HG02852 (cell line): Measurements from ENCODE around the gene GFRA1.
"Not testable (repeated sequence)": the region's sequence is repeated elsewhere in the genome, so short reads cannot be mapped to it uniquely, and the experiment has no call there.

Experiments
- ATAC-seq: cut with Tn5 transposase; IDR thresholded peaks from one replicate; pipeline ENCODE4 v1.9.1; 2021; ENCODE audit warnings: mild to moderate bottlenecking, moderate library complexity; ENCODE audit not compliant: unreplicated experiment

Gene GFRA1

DNA sequence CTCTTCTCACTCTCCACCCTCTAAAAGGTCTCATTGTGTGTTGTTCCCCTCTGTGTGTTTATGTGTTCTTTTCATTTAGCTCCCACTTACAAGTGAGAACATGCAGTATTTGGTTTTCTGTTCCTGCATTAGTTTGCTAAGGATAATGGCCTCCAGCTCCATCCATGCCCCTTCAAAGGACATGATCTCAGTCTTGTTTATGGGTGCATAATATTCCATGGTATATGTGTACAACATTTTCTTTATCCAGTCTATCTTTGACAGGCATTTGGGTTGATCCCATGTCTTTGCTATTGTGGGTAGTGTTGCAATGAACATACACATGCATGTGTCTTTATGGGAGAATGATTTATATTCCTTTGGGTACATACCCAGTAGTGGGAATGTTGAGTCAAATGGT lies 107.1 kb downstream of the GFRA1 start:
- ATAC-seq = not testable (repeated sequence)

DNA sequence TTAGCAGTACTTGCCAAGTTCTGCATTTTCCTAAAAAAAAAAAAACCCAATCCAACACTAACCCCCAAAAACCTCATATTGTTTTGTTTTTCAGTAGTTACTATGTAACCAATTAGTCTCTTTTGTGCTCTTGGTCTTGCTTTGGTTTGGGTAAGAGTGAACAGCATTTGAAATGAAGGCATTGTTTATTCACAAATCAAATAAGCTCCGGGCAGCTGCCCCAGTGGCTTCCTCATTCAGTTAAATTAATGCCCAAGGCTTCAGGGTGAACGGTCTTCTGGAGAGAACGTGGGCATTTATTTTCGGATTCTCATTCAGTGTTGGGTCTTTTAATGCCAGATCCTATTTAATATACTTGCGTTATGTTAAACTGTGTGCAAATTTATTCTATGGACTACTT lies 108.7 kb downstream of the GFRA1 start:
- ATAC-seq = no peak

DNA sequence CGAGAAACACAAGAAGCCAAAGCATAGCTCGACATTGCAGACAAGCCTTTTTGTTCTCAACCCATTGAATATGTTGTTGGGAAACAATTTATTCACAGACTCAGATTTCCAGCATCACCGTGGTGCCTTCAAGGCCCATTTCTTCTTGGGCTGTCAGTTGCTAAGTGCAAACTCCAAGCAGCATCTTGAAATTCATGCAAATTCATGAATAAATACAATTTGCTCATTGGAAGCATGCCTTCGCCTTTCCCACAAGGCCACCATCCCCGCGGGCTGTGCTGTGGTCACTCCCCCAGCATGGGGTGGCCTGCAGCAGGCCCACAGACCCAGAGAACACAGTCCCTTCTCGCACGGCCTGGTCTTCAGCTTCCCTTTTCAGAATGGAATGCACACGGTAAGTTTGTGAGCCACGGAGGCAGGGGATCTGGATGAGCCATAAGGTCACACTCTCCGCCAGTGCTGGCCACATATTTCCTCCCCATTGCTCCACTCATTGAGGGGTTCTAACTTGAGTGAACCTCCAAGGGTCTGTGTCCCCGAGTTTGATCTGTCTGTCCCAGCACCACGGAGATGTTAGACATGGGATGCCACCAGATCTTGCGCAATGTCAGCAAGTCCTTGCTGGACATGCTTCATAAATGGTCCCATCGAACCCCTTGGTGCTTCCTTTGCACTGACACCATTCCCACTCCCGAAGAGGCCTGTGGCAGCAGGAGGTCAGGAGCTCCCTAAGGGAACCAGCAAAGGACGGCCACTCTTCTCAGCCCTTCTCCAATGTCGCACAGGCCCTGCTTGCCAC lies 109.5 kb downstream of the GFRA1 start:
- no peak for ATAC-seq

DNA sequence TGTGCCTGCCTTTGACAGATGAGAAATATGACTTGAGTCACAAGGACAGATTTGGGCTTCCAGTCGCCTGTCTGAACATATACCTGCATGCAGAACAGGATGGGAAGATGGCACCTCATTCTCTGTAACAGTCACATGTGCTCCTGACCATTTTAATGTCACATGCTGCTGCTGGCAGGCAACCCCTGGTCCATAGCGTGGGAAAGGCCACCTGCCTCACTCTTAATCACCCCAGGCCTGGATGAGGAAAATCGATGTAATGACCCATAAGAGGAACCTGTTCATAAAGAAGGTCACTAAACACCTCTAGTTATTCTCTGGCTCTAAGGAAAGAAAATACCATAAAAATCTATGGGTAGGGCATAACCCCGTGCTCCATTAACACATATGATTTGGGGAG lies 110.2 kb downstream of the GFRA1 start:
- ATAC-seq = no peak

DNA sequence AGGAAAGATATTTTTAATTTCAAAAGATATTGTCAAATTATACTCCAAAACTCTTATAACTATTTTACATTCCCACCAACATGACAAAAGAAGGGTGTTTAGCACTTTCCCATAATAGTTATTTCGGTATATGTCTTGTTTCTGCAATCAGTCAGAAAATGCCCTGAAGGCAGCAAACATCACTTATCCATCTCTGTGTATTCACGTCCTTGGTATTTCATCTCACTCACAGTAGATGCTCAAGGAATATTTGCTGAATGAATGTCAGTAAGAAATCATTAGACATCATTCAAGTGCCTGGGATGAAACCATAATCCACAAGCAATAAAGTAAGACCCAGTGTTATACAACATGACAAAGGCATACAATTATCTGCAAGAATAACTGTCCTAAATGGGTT lies 112.7 kb downstream of the GFRA1 start:
- no peak for ATAC-seq

DNA sequence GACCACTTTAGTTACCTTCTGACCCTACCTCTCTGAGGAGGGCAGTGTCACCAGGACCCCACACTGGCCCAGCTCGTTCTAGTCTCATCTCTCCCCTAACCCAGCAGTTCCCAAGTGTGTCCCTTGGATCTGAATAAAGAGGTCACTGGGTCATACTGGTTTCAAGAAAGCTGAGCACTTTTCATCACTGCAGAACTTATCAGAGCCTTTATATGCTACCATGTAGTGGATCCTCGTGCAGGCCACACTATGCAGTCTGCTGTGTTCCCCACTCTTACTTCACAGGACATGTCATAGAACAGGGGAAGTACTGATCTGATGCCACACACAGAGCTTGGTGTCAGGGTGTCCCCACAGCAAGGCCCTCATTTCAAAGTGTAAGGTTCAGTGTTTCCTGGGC lies 113.8 kb downstream of the GFRA1 start:
- no peak for ATAC-seq

DNA sequence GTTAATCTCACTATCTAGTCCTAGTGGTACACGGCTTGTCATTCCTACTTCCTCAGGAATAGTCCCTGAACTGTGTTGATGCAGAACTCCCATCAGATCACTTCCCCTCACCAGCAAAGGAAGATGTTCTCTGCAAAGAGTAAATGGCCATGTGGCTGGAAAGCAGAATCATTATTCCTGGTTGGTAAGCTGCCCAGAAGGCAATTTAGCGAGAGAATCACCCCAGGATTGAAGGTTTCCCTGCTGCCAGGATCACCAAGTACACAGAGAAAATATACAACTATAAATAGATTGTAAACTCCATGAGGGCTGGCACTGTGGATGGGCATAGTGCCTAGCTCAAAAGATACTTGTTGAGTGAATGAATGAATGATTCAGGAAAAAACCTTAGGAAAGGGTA lies 115.0 kb downstream of the GFRA1 start:
- no peak for ATAC-seq

DNA sequence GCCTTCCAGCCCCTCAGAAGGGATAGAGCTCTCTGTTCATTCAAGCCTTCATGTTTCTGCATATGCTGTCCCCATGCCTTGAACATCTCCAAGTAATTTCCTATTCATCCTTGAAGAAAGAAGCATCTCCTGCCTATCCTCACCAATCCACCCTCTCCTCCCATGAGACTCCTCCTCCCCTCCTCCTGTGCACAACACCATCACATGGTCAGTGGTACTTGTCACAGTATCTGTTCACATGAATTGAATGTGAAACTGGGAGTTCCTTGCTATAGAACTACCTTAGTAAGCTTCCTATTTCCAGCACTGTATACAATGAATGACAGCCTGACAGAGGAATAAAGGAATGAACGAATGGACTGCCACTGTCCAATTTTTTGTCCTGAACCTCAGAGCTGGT lies 115.5 kb downstream of the GFRA1 start:
- ATAC-seq = no peak

DNA sequence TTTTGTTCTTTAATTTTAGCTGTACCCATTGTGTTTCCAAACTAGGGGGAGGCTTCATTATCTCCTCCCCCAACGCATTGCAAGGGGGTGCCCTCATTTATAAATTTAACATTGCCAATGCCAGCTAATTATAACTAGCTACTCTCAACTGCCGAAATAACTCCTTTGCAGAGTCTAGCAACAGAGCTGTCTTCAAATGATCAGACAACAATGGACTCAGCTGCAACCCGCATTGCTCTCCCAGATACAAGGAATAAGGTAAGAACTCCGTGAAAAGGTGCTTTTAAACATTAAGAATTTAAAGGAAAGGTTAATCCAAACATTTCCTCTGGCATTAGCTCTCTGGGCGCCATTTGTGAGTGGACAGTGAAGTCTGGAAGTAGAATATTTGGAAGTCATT lies 116.2 kb downstream of the GFRA1 start:
- ATAC-seq = no peak

DNA sequence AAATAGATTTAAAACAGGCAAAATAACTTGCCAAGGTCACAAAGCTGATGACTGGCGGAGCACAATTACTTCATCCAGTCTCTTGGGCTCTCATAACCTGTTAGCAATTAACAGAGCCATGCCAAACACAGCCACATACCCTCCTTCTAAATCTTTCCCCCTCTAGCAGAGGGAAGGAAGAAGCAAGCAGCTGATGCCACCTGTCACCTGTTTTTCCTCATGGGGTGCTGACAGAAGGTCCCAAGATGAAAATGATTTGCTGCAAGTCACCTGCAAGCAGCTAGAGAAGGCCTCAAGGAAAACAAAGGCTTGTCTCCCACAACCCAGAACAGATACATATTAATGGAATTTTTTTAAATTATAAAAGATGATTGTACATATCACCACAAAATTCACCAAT lies 117.8 kb downstream of the GFRA1 start:
- no peak for ATAC-seq

DNA sequence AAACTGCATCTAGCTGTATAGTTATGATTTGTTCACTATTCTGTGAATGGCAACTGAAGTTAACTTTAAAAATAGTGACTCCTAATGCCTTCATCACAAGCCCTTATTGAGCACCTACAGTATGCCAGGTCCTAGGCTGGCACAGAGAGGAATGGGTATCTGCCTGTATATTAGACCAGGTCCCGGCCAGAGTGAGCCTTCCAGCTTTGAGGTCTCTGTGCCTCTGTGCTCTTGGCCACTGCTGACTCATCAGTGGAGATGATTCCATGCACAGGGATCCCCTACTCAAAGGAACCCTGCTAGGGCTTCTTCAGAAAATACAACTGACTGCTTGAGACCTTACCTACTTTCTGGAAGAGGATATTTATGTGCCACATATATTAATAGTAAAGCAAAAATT lies 118.4 kb downstream of the GFRA1 start:
- no peak for ATAC-seq

DNA sequence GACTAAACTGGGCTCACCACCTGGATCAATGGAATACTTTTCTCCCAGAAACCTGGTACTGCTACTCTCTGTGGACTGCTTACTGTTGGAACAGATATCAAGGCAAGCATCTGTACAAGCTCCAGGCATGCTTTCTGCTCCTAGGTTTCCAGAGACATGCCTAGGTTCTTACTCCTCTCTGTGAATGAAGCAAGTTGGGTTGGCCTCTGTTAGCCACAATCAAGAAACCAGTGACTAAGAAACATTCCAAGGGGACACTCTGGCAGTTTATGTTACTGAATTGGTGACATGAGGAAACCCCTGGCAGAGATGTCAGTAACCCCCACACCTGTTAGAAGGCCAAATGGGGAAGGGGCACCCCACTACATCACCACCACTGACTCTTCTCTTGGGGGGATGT lies 121.9 kb downstream of the GFRA1 start:
- no peak for ATAC-seq

DNA sequence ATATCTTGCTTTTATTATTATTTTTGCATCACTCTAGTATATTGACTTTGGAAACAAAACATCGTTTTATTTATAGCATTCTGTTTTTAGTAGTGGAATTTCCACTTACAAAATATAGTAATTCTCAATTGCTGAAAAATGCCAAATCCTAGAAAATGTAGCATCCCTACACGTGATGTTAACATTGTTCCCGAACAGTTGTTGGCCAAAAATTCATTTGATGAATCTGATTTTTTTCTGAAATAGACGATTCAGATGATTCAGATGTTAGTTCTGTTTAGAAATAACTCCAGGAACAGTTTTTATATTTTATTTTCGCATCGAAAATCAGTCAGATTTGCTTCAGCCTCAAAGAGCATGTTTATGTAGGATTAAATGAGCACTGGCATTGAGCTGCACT lies 122.4 kb downstream of the GFRA1 start:
- no peak for ATAC-seq

DNA sequence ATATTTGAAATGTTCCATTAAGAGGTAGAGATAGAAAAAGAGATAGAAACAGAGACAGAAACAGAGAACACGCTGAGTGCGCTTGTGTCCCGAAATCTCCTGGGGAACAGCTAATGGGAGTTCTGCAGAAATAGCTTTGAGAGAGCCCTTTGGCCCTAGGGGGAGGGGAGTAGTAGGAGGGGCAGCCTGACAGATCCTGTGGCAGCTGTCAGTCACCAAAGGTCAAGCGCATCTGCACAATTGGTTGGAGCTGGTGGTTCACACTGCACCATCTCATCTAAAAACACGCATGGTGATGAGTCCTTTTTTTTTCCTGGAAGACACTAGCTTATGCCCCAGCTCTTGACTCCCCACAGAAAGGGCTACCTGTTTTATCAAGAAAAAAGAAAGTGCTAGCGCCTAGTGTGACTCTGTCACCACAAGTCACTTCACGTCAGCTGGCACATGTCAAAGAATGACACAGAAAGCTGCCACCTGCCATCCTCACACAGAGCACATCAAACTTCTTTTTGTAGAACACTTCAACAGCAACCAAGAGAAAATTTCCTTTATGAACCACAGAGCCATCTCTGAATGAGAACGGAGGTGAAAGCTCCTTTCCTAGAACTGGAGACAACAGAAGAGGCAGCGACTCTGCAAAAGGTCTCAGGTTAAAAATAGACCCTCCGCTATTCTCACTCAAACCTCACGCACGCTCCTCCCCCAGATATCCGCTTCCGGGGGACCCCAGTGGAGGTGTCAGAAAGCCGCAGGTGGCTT lies 125.7 kb downstream of the GFRA1 start:
- no peak for ATAC-seq

DNA sequence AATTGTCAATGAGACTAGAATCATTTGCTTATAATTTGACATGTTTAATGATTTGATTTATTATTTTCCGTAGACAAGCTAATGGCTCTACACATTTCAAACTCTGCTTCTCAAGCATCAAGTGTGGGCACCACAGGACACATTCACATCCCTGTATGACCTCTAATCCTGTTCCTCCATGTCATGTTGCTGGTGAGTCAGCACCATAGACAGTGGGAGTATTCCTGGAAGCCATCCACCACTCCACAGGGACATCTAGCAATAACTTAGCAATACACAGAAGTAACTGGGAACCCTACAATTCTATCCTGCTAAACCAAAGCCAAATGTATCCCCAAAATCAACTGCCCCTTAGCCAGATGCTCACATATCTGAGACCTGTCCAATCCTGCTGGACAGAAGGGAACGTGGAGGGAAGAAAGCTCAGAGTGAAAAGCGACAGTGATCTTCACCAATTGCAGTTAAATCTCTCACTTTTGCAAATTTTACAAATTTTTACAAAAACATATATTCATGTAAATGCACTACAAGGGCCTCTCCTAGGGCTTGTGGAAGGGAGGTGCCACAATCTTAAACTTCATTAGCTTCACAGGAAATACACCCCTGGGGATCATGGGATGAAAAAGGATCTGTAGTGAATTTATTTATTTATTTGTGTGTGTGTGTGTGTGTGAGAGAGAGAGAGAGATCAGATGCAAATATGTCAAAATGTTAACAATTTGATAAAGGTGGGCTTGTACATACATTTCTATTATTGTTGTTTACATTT lies 126.5 kb downstream of the GFRA1 start:
- ATAC-seq = no peak

DNA sequence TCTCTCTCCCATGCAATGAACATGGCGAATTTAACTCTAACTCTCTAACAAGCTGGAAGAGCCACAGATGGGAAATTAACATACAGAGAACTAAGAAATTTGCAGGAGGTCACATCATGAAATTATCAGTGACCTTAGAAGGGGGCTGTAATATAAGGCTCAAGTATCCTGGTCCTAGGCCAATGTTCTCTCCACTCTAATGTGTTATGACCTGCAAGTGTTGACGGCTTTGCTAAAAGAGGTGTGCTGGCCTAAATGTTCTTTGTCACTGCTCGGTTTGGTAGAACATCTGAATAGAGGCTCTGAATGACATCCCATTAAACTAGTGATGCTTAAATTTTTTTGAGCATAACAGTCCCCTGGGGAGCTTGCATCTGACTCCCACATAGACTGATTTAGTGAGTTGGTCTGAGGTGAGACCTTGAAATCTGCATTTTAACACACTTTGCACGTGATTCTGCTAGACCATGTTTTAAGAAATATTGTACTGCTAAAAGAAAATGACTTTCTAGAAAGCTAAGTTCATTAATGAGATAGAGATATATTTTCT lies 129.3 kb downstream of the GFRA1 start:
- ATAC-seq = no peak

DNA sequence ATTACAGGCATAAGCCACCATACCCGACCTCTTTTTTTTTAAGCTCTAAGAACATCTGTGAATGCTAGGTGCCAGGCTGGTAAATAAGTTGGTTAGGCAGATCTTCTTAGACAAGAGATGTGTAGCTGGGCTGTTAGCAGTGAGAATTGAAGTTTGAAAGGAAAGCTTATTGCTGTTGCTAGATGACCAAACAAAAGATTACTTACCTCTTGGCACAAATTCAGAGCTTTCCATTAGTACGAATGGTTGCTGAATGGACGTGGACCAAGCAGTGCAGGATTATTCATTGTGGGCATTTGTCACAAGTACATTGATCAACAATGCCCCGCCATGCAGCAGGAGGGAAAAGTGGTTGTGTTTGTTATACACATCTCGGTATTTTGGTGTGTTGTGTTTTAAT lies 131.2 kb downstream of the GFRA1 start:
- no peak for ATAC-seq

DNA sequence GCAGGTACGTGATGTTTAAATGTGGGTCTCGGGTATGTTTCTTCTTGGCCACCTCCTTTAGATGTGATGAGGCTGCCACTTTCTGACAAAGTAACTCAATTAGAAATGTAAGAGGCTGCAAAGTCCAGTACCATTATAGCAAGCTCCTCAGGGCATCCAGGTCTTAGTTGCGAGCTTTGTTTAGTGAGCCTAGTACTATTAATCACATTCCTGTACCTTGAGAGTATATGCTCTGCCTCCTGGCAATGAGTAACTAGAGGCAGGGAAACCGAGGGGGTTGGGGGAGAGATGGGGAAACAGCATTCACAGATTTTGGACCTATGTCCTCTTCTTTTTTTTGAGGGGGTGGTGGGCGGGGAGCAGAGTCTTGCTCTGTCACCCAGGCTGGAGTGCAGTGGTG lies 131.8 kb downstream of the GFRA1 start:
- no peak for ATAC-seq

DNA sequence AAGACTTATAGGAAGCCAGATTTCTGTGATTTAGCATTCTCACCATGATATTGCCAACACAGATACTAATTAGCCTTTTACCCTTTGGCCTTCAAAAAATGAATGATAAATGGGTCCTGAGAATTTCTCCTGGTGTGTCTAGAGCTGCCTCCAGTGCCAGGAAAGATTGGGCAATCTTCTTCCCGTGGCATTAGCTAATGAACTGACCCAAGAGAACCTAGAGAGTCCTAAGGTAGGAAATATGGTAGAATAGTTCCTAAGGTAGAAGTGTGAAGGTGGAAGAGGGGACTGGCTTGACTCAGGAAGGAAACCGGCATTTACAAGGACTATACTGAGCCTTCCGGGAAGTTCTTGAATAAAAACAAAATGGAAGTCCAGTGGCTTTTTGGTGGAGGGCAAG lies 133.1 kb downstream of the GFRA1 start:
- no peak for ATAC-seq

DNA sequence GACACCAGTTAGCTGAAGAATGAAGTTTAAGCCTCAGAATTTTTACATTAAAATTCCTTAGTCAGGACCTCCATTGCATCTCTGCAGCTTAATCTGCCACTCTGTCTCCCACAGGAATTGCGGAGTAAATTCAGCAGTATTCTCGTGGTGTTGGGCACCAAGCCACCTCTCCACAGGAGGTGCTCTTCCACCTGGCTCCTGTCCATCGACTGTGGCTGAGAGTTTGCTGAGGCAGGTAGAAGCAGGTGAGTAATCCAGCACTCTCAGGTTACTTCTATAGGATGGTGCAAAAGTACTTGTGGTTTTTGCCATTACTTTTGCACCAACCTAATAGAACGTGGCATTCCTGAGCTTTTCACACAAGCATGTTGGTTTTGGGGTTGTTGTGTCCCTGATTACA lies 134.1 kb downstream of the GFRA1 start:
- no peak for ATAC-seq

DNA sequence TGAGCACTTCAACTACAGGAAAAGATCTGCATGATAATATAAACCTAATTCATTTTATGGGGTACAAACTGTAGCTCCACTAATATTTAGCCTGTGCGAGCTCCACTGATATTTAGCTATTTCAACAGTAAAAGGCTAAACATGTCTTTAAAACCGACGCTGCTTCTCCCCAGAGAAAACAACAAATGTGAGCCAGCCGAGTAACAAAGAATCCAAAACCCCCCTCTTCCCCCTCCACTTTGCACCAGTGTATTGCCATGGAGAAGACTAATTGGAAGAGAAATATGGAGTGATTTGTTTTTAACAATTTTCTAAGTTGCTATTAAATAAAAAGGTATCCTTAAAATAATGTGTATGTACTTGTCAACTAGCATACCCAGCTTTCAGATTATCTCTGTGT lies 136.7 kb downstream of the GFRA1 start:
- no peak for ATAC-seq

DNA sequence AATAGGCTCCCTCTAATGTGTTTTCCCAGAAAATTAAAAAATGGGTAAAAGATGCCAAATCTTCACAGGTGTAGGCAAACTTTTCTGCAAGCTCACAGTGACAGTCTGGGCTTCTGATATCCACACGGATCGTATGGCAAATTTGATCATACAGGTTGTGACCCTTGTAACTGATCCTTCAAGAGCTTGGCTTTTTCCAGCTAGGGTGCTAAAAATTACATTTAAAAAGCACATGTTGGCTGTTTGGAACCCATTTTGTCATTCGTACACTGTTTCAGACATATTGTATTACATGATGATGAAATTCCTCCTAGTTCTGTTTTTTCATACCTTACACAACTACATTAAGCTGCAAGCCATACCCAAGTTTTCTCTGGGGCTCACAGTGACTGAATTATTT lies 138.7 kb downstream of the GFRA1 start:
- no peak for ATAC-seq
